Memory B cell (primary cell): ENCODE data around the gene LDB2.
"Not testable (repeated sequence)": the region's sequence is repeated elsewhere in the genome, so short reads cannot be mapped to it uniquely, and the experiment has no call there.

ENCODE experiments used
- ATAC-seq: fragments of 150-1000 bp; cut with Tn5 transposase; 2 replicates; pipeline ENCODE4 v1.10.0; 2021; ENCODE audit warnings: low read depth, mild to moderate bottlenecking, moderate library complexity
- DNase-seq, 2 donors: peaks; one replicate each; pipeline ENCODE4 v3.0.0; 2022; ENCODE audit warnings: low spot score in 2 of 2
- H3K27ac Mint-ChIP-seq: one replicate; pipeline ENCODE4 v1.8.0; 2022; ENCODE audit warnings: mild to moderate bottlenecking, moderate library complexity, mixed read lengths
- H3K27me3 Mint-ChIP-seq: one replicate; pipeline ENCODE4 v1.8.0; 2022; ENCODE audit warnings: mixed read lengths
- H3K36me3 Mint-ChIP-seq: one replicate; pipeline ENCODE4 v1.8.0; 2022; ENCODE audit warnings: mild to moderate bottlenecking, mixed read lengths
- H3K4me1 Mint-ChIP-seq: one replicate; pipeline ENCODE4 v1.8.0; 2022; ENCODE audit warnings: mixed read lengths
- H3K4me3 Mint-ChIP-seq: one replicate; pipeline ENCODE4 v1.8.0; 2022; ENCODE audit warnings: mild to moderate bottlenecking, moderate library complexity, mixed read lengths
- H3K9me3 Mint-ChIP-seq: one replicate; pipeline ENCODE4 v1.8.0; 2022; ENCODE audit warnings: mixed read lengths

LDB2 gene

DNA sequence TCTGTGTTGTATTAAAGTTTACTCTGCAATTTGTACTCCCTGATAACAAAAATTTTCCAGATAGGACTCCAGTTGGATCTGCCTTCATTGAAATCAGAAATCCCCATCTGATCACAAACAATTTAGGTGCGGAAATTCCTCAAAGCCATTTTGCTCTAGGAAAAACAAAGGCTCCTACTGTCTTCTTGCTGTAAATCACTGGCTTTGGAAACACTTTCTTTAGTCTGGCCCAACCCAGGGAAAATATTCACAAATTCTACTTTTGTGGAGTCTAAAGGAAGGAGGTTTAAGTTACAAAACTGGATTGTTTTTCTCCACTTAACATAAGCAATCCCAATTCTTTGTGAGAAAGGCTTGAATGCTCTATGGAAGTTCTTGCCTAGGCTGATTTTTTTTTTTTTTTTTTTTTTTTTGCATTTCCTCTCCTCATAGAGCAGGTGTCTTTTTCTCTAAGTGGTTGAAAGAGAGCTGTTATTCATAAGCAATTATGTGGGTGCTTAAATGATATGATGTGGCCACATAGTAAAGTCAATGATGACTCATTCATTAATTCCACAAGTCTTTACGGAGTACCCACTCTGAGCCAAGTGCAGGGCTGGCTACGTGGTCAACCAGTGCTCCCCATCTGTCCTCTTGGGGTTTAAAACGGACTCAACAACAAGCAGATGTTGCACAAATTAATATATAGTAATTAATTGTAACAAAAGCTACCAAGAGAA lies 261.4 kb downstream of the LDB2 start:
- H3K27ac Mint-ChIP-seq: no peak overlapping the region

DNA sequence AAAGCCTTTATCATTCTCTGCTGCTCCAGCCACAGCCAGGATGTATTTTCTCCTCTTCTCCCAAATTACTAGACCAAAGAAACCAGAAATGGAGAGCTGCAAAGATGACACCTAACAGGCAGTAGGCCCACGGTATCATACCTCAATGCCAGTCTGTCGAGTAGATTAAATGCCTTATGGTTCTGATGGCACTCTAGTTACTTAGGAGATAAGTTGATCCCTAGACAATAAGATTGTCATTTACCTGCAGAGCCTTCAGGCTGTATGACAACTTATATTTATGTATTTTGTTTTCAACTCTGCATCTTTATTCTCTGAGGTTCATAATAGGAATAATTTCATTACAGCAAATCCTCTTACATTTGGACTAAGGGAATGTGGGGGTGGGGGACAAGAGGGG lies 262.1 kb downstream of the LDB2 start:
- H3K4me3 Mint-ChIP-seq: no peak overlapping the region
- ATAC-seq: no peak
- no peaks in the 10 kb centered on the region for H3K36me3 Mint-ChIP-seq
- H3K27me3 Mint-ChIP-seq: no peaks in the 10 kb centered on the region
- H3K27ac Mint-ChIP-seq: no peak overlapping the region
- no peaks in the 10 kb centered on the region for H3K4me1 Mint-ChIP-seq
- peaks cover 5% of the 10 kb centered on the region for H3K9me3 Mint-ChIP-seq
- no peak for DNase-seq

More for the DNA sequence above, 261.4 kb downstream of the LDB2 start:
- Mint-ChIP-seq H3K27me3 (no peaks in the 10 kb centered on the region), H3K9me3 (peaks cover 2% of the 10 kb centered on the region), H3K36me3 (no peaks in the 10 kb centered on the region), H3K4me1 (no peaks in the 10 kb centered on the region), H3K4me3 (no peak overlapping the region)
- DNase-seq (no peak), ATAC-seq (no peak)

DNA sequence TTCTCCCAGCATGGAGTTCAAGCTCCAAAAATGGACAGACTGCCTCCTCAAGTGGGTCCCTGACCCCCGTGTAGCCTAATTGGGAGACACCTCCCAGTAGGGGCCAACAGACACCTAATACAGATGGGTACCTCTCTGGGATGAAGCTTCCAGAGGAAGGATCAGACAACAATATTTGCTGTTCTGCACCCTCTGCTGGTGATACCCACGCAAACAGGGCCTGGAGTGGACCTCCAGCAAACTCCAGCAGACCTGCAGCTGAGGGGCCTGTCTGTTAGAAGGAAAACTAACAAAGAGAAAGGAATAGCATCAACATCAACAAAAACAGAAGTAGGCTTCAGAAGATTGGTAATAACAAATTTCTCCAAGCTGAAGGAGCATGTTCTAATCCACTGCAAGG lies 269.2 kb downstream of the LDB2 start:
- not testable (repeated sequence) for H3K4me1 Mint-ChIP-seq, H3K36me3 Mint-ChIP-seq, H3K27me3 Mint-ChIP-seq, ATAC-seq, H3K4me3 Mint-ChIP-seq, DNase-seq, H3K27ac Mint-ChIP-seq, H3K9me3 Mint-ChIP-seq

DNA sequence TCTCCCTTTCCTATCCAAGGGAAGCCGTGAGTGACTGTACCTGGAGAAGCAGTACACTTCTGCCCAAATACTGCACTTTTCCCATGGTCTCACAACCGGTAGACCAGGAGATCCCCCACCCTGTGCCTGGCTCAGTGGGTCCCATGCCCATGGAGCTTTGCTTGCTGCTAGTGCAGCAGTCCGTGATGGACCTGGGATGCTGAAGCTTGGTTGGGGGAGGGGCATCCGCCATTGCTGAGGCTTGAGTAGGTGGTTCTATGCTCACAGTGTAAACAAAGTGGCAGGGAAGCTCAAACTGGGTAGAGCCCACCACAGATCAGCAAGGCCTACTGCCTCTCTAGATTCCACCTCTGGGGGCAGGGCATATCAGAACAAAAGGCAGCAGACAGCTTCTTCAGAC lies 269.6 kb downstream of the LDB2 start:
- not testable (repeated sequence) for H3K4me1 Mint-ChIP-seq, H3K27ac Mint-ChIP-seq, H3K9me3 Mint-ChIP-seq, H3K4me3 Mint-ChIP-seq, H3K36me3 Mint-ChIP-seq, ATAC-seq, DNase-seq, H3K27me3 Mint-ChIP-seq

DNA sequence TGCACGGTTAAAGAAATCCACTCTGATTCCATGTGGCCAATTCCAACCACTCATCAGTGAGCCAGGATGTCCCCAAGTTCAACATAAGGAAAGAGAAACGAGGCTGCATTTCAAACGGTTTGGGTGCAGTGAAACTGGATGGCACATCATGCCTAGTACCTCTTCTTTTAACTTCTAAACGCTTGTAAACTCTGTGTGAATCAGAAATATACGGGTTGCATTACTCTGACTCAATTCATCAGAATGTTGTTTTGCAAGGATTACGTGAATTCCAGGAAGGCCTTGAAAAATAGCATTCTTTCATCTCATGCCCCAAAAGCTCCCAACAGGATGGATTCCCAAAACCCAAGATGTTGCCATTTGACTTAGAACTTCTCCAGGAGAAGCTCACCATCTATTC lies 270.4 kb downstream of the LDB2 start:
- no peaks in the 10 kb centered on the region for H3K4me1 Mint-ChIP-seq
- no peaks in the 10 kb centered on the region for H3K27me3 Mint-ChIP-seq
- no peak for ATAC-seq
- H3K36me3 Mint-ChIP-seq: no peaks in the 10 kb centered on the region
- H3K4me3 Mint-ChIP-seq: no peak overlapping the region
- DNase-seq: no peak
- H3K27ac Mint-ChIP-seq: no peak overlapping the region
- H3K9me3 Mint-ChIP-seq: peaks cover 4% of the 10 kb centered on the region

DNA sequence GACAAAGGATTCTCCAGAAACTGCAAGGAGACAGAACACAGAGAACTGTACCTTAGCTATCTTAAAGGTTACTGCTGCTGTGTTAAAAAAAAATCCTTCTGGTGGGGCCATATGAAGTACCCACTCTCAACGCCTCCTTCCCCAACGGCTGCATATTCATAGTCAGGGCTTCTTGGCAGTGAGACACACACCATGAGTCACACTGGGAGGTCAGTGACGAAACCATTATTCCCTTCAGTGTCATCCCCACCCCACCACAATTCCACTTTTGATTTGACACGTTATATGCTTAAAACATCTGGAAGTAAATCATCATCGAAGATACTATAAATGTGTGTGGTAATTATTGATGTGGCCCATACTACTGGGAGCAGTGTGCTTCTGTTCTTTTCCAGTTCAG lies 271.5 kb downstream of the LDB2 start:
- H3K27me3 Mint-ChIP-seq: no peaks in the 10 kb centered on the region
- no peak overlapping the region for H3K4me3 Mint-ChIP-seq
- no peaks in the 10 kb centered on the region for H3K36me3 Mint-ChIP-seq
- no peaks in the 10 kb centered on the region for H3K4me1 Mint-ChIP-seq
- ATAC-seq (no peak), DNase-seq (no peak)
- H3K9me3 Mint-ChIP-seq: peaks cover 4% of the 10 kb centered on the region
- H3K27ac Mint-ChIP-seq: no peak overlapping the region

DNA sequence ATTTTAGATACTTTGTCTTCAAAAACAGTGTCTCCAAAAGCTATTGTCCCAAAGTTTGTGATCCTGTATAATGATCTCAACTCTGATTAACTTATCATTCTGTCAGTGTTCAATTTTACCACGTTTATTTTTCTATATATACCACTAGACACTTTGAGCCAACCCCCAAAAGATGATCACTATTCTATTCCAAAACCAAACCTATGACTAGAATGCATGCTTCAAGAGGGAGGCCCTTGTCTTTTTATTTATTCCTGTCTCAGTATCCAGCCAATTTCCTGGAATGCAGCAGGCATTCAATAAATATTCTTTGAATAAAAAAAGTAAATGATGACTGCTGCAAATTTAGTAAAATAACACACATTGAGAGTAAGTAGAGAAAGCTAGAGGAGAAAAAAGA lies 275.6 kb downstream of the LDB2 start:
- no peaks in the 10 kb centered on the region for H3K36me3 Mint-ChIP-seq
- H3K27me3 Mint-ChIP-seq: peaks cover 1% of the 10 kb centered on the region
- no peak for ATAC-seq
- no peak overlapping the region for H3K27ac Mint-ChIP-seq
- DNase-seq: no peak
- no peaks in the 10 kb centered on the region for H3K9me3 Mint-ChIP-seq
- no peak overlapping the region for H3K4me3 Mint-ChIP-seq
- H3K4me1 Mint-ChIP-seq: no peaks in the 10 kb centered on the region

DNA sequence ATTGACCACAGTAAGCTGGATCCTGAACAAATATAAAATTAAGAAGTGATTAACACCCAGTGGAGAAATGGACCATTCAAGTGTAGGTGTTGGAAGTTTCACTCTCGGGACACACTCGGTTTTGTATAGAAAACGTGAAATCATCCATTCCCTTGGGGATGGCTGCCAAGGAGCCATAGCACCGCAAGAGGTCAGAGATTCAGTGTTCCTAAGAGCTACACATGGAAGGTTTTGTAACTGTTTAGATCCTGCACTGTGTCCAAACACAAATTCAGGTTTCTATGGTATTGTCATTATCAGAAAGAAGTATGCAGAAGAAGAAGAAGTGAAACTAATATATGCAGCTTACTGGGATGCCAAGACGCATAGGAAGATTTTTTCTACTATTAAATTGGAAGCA lies 281.0 kb downstream of the LDB2 start:
- no peaks in the 10 kb centered on the region for H3K36me3 Mint-ChIP-seq
- no peak overlapping the region for H3K4me3 Mint-ChIP-seq
- DNase-seq (no peak), ATAC-seq (no peak)
- H3K27me3 Mint-ChIP-seq: peaks cover 1% of the 10 kb centered on the region
- H3K27ac Mint-ChIP-seq: no peak overlapping the region
- H3K9me3 Mint-ChIP-seq: peaks cover 5% of the 10 kb centered on the region
- no peaks in the 10 kb centered on the region for H3K4me1 Mint-ChIP-seq

DNA sequence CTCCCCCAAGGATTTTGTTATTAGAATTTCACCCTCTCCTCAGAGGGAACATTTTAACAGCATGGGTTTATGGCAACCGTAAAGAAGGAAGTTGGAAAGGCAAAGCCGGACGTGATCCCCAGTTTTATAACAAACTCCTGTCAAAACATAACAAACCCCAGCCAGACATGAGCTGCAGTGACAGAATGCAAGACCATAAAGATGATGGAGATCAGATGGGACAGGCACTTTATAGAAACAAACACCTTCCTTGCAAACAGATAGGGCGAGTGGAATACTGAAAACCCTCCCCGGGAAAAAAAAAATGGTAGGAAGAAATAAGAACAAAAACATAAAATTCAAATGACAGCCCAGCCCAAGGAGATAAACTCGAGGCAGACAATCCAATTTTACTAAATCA lies 281.4 kb downstream of the LDB2 start:
- ATAC-seq (no peak), DNase-seq (no peak)
- no peak overlapping the region for H3K27ac Mint-ChIP-seq
- H3K4me1 Mint-ChIP-seq: no peaks in the 10 kb centered on the region
- H3K27me3 Mint-ChIP-seq: peaks cover 1% of the 10 kb centered on the region
- no peaks in the 10 kb centered on the region for H3K36me3 Mint-ChIP-seq
- peaks cover 9% of the 10 kb centered on the region for H3K9me3 Mint-ChIP-seq
- no peak overlapping the region for H3K4me3 Mint-ChIP-seq

DNA sequence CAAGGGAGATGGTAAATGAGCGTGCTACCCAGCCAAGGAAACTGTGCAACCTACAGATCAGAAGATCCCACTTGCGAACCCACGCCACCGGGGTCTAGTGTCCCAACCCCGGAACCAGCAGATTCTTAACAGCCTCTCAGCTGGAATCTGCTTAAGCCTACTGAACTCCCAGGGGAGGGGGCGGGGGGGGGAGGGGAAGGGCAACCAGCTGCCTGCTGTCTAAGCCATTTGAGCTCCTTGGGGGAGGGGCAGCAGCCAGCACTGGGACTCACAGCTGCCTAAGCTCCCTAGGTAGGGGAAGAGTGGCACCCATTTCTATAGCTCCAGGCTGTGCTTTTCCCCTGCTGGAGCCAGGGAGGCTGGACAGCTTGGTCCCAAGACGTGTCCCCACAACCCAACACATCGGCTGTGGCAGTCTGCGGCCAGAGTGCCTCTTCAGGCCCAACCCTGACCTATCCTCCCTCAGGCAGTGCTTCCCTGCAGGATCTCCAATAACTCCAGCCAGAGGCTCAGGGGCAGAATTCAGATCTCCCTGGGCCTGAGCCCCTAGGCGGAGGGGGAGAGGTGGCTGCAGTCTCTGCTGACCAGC lies 289.2 kb downstream of the LDB2 start:
- H3K9me3 Mint-ChIP-seq: peaks cover 18% of the 10 kb centered on the region

DNA sequence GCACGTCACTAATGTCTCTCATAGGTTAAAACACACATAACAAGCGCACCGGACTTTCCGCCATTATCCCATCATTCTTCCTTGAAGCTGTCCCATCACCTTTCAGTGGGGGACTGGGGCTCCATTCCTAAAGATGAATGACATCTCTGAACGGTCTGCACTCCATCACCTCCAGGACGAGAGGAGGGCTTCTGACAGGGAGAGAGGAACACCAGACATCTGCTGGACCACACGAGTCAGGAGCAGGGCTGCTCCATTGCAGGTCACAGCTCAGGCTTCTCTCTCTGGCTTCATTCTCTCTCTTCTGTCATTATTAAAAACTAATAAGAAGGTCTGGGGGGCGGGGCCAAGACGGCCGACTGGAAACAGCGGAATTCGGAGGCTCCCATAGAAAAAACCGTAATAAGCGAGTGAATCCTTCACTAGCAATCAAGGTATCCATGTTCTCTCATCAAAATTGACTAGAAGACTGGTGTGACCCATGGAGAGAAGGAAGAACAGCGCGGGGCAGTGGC lies 289.8 kb downstream of the LDB2 start:
- no peak for ATAC-seq
- Mint-ChIP-seq H3K4me3 (no peak overlapping the region), H3K27me3 (no peaks in the 10 kb centered on the region), H3K4me1 (no peaks in the 10 kb centered on the region), H3K27ac (no peak overlapping the region), H3K9me3 (peaks cover 18% of the 10 kb centered on the region), H3K36me3 (no peaks in the 10 kb centered on the region)
- no peak for DNase-seq

More for the DNA sequence above, 289.2 kb downstream of the LDB2 start:
- ATAC-seq (no peak), DNase-seq (no peak)
- Mint-ChIP-seq H3K36me3 (no peaks in the 10 kb centered on the region), H3K4me1 (no peaks in the 10 kb centered on the region), H3K4me3 (no peak overlapping the region), H3K27ac (no peak overlapping the region), H3K27me3 (no peaks in the 10 kb centered on the region)

DNA sequence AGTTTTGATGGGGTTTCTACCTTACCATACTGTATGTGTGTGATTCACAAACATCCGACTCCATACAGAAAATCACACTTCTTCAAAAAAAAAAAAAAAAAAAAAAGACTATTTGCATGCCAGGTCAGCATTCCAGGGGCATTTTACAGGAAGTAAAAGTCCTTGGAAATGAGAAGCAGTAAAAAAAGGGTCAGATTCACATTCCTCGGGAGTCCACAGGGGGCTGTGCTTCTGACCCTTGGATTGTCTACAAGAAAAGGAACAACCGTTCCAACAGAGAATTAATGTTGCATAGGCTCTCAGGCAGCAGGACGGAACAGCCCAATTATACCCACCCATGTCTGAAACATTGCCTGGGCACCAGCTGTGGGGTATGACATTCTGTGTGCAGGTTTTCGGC lies 290.3 kb downstream of the LDB2 start:
- ATAC-seq (no peak), DNase-seq (no peak)
- Mint-ChIP-seq H3K36me3 (no peaks in the 10 kb centered on the region), H3K27me3 (no peaks in the 10 kb centered on the region), H3K4me1 (no peaks in the 10 kb centered on the region), H3K27ac (no peak overlapping the region), H3K9me3 (peaks cover 15% of the 10 kb centered on the region), H3K4me3 (no peak overlapping the region)

DNA sequence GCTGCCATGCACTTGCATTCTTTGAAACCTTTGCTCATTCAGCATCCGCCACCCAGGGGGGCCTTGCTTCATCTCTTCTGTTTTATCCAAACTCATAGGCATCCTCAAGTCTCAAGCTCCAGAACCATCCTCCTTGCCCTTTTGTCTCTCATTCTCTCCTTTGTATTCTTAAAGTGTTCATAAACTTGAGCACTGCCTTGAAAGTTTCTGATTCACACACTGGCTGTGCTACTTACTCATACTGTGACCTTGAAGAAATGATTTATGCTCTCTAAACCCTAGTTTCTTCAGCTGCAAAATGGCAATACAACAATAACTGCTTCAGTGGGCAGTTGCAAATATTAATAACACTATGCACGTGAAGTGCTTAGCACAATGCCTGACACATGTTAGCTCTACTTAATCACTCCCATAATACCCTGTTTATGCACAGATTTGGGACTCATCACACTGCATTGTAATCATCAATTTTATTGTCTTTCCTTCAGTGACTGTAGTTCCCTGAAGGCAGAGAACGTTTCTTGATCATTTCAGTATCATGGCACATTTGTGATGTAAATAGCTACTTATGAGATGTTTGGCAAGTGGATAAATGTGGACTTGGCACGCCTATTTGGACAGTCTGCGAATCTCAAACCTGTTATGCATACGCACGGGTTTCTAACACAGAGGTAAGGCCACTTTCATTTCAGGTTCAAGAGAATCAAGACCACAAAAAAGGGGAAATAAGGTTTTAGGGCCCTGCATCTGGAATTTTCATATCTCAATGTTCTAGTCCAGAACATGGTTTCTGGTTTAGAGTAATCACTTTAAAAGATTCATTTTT lies 291.0 kb downstream of the LDB2 start:
- Mint-ChIP-seq H3K27ac (no peak overlapping the region), H3K4me3 (no peak overlapping the region), H3K9me3 (peaks cover 15% of the 10 kb centered on the region), H3K27me3 (no peaks in the 10 kb centered on the region), H3K36me3 (no peaks in the 10 kb centered on the region), H3K4me1 (no peaks in the 10 kb centered on the region)
- DNase-seq (no peak), ATAC-seq (no peak)

DNA sequence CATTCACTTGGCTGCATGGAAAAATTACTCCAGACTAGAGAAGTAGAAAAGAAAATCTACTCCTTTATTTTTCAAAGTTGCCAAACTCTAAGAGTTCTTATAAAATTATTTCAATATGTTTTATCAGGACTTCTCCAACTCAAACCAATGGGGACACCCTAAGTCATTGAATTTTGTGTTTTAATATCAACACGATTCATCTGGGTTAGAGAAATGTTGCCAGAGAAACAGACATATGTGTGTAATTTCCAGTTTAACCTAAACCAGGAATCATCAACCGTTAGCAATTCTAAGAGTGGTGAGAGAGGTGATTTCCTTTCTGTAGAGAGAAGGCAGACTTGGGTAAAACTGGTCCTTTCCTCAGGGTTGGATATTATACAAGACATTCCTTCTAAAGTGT lies 291.8 kb downstream of the LDB2 start:
- Mint-ChIP-seq H3K27me3 (no peaks in the 10 kb centered on the region), H3K27ac (no peak overlapping the region), H3K4me3 (no peak overlapping the region), H3K36me3 (no peaks in the 10 kb centered on the region), H3K9me3 (peaks cover 10% of the 10 kb centered on the region), H3K4me1 (no peaks in the 10 kb centered on the region)
- DNase-seq: no peak
- no peak for ATAC-seq
